Posterior vena cava (tissue), 2 donors: Measurements from ENCODE around the gene VIL1. TPM values are rescaled to one million over a fixed set of nuclear protein-coding genes. Genes with fewer than 3 reads are reported as not detected.
A peak's percentile ranks its signal among the peaks of the same experiment; 100 is the strongest.

Experiments used
- DNase-seq: peaks from one replicate; pipeline ENCODE4 v3.0.0-alpha.2; 2020; ENCODE audit warnings: low spot score
- intact Hi-C, 2 donors: fragments of 100-400 bp; cut with DNase I; formaldehyde crosslinking; loops; one replicate each; pipeline versions ENCODE4 v1.14.1 to v1.14.2; 2022 to 2023
- long read RNA-seq, 2 donors: library from polyadenylated mRNA; unstranded; transcript quantifications; one replicate each; pipeline ENCODE4 v2.0.0, GENCODE V29; 2020 to 2021
- total RNA-seq, 2 donors: library from RNA; stranded (reverse); fragmentation: NEBNext Ultra II Directional; extraction: Animal tissue kit (Norgen Biotek cat#: 25700); gene quantifications; one replicate each; pipeline ENCODE4 v1.2.1, GENCODE V29; 2021
- donor health status: DM: yes; HTN: yes; CAD: no.
- donor health status: DM: yes; HTN: yes; CAD: no.

The VIL1 gene
- not detected for total RNA-seq
- long read RNA-seq, donor 1 = 0 reads
- long read RNA-seq, donor 2 = 0 reads

- intact Hi-C loops = no loop called here
- no peak for DNase-seq
Observed at GRCh38 chr2:218418717-218419458, at the start of gene VIL1. Gene VIL1, plus strand, starts transcription at chr2:218419123. Its CDS starts 4,656 bp downstream, at chr2:218423779.

- intact Hi-C loops = loop anchor here in 1 of 2 donors (10.0 kb wide), 1 partner anchor 185 kb away; no protein-coding TSS in a partner anchor
- peak; percentile 40 for DNase-seq
Observed at GRCh38 chr2:218369330-218369729, 49.6 kb upstream of the VIL1 start.

GRCh38 chr2:218370410-218371063 lies 48.4 kb upstream of the VIL1 start:
- peak; percentile 87 for DNase-seq
- intact Hi-C loops = no loop called here

GRCh38 chr2:218371983-218372350 lies 47.0 kb upstream of the VIL1 start:
- no peak for DNase-seq
- intact Hi-C loops = no loop called here

- intact Hi-C loops = no loop called here
- peak; percentile 5 for DNase-seq
Observed at GRCh38 chr2:218374795-218375194, 44.1 kb upstream of the VIL1 start.

GRCh38 chr2:218375212-218375611 lies 43.7 kb upstream of the VIL1 start:
- no peak for DNase-seq
- intact Hi-C loops = no loop called here

GRCh38 chr2:218378053-218378452 lies 40.9 kb upstream of the VIL1 start:
- intact Hi-C loops = no loop called here
- DNase-seq = no peak

- intact Hi-C loops = no loop called here
- DNase-seq = peak; percentile 93
Observed at GRCh38 chr2:218381916-218382366, 37.0 kb upstream of the VIL1 start, which contains the start of gene SLC11A1. Gene SLC11A1, plus strand, starts transcription at chr2:218382273. Its CDS starts 96 bp downstream, at chr2:218382369.

- intact Hi-C loops = no loop called here
- DNase-seq = no peak
Observed at GRCh38 chr2:218382785-218383184, 36.1 kb upstream of the VIL1 start.

GRCh38 chr2:218383892-218384519 lies 34.9 kb upstream of the VIL1 start:
- intact Hi-C loops = no loop called here
- DNase-seq = no peak

- no peak for DNase-seq
- intact Hi-C loops = no loop called here
Observed at GRCh38 chr2:218384975-218385374, 33.9 kb upstream of the VIL1 start.

GRCh38 chr2:218386505-218387368 lies 32.2 kb upstream of the VIL1 start:
- no peak for DNase-seq
- intact Hi-C loops = no loop called here

GRCh38 chr2:218387369-218388194 lies 31.3 kb upstream of the VIL1 start:
- DNase-seq = no peak
- intact Hi-C loops = no loop called here

- intact Hi-C loops = loop anchor here in 1 of 2 donors (10.0 kb wide), 1 partner anchor 95 kb away; the partner anchor contains the start of gene TMBIM1
- DNase-seq = no peak
Observed at GRCh38 chr2:218389333-218390150, 29.4 kb upstream of the VIL1 start.

GRCh38 chr2:218391202-218391601 lies 27.7 kb upstream of the VIL1 start:
- no peak for DNase-seq
- intact Hi-C loops = loop anchor here in 1 of 2 donors (10.0 kb wide), 1 partner anchor 96 kb away; the partner anchor contains the start of gene TMBIM1

GRCh38 chr2:218392459-218392858 lies 26.5 kb upstream of the VIL1 start:
- intact Hi-C loops = loop anchor here in 1 of 2 donors (10.0 kb wide), 1 partner anchor 98 kb away; the partner anchor contains the start of gene TMBIM1
- DNase-seq = no peak

- intact Hi-C loops = loop anchor here in 1 of 2 donors (10.0 kb wide), 1 partner anchor 98 kb away; the partner anchor contains the start of gene TMBIM1
- no peak for DNase-seq
Observed at GRCh38 chr2:218392891-218393462, 25.9 kb upstream of the VIL1 start.
